Activated CD4-positive, alpha-beta memory T cell treated with anti-CD3 and anti-CD28 coated beads, Interleukin-2, amount 10 ng/mL, durations not matched to agents 7 days and 5 days (primary cell): Measurements from ENCODE around the gene SCTR. TPM values are rescaled to one million over a fixed set of nuclear protein-coding genes. Genes with fewer than 3 reads are reported as not detected.

Experiments used
- CTCF ChIA-PET: fragments of 350-600 bp; sonication (Branson Sonifier 250); formaldehyde crosslinking; loops from one replicate; lab custom pipeline; 2021; ENCODE audit warnings: antibody characterized with exemption, inconsistent platforms; lab: Charles Lee
- POLR2A ChIA-PET: fragments of 350-600 bp; sonication (Branson Sonifier 250); formaldehyde crosslinking; loops from one replicate; lab custom pipeline; 2021; ENCODE audit warnings: antibody characterized with exemption; lab: Charles Lee
- DNase-seq: peaks from one replicate; pipeline ENCODE4 v3.0.0-alpha.2; 2020
- H3K27ac Mint-ChIP-seq: one replicate; pipeline ENCODE4 v1.8.0; 2021; ENCODE audit warnings: mild to moderate bottlenecking, mixed read lengths
- H3K27me3 Mint-ChIP-seq: one replicate; pipeline ENCODE4 v1.8.0; 2021; ENCODE audit warnings: mixed read lengths
- H3K36me3 Mint-ChIP-seq: one replicate; pipeline ENCODE4 v1.8.0; 2021; ENCODE audit warnings: low read depth, mixed read lengths
- H3K4me1 Mint-ChIP-seq: one replicate; pipeline ENCODE4 v1.8.0; 2021; ENCODE audit warnings: mixed read lengths
- H3K4me3 Mint-ChIP-seq: one replicate; pipeline ENCODE4 v1.8.0; 2021; ENCODE audit warnings: mild to moderate bottlenecking, mixed read lengths
- H3K9me3 Mint-ChIP-seq: one replicate; pipeline ENCODE4 v1.8.0; 2021; ENCODE audit warnings: mixed read lengths
- total RNA-seq, 2 experiments: library from RNA; stranded (reverse); gene quantifications; one replicate each; pipeline ENCODE4 v1.2.3, GENCODE V29; 2021

The SCTR gene
- total RNA-seq: not detected

- H3K36me3 Mint-ChIP-seq: no peaks in the 10 kb centered on the region
- POLR2A ChIA-PET: no interaction called here
- DNase-seq: no peak
- CTCF ChIA-PET: no interaction called here
- H3K4me1 Mint-ChIP-seq: no peaks in the 10 kb centered on the region
- H3K9me3 Mint-ChIP-seq: no peaks in the 10 kb centered on the region
- peaks cover 34% of the 10 kb centered on the region for H3K27me3 Mint-ChIP-seq
- no peak within 1 kb of the TSS for H3K4me3 Mint-ChIP-seq
- no peak within 1 kb of the TSS for H3K27ac Mint-ChIP-seq
Measured at GRCh38 chr2:119523952-119524694, at the start of gene SCTR. SCTR (minus strand) TSS chr2:119524483; CDS start chr2:119524226, 257 bp downstream.

GRCh38 chr2:119567292-119567691 lies 43.0 kb upstream of the SCTR start:
- CTCF ChIA-PET: no interaction called here
- Mint-ChIP-seq H3K4me3 (no peak overlapping the region), H3K27me3 (peaks cover 15% of the 10 kb centered on the region), H3K9me3 (no peaks in the 10 kb centered on the region), H3K27ac (no peak overlapping the region), H3K4me1 (no peaks in the 10 kb centered on the region), H3K36me3 (no peaks in the 10 kb centered on the region)
- DNase-seq: no peak
- POLR2A ChIA-PET: no interaction called here

GRCh38 chr2:119565481-119565880 lies 41.2 kb upstream of the SCTR start:
- POLR2A ChIA-PET: no interaction called here
- Mint-ChIP-seq H3K4me3 (no peak overlapping the region), H3K27ac (no peak overlapping the region), H3K4me1 (no peaks in the 10 kb centered on the region), H3K27me3 (peaks cover 15% of the 10 kb centered on the region), H3K9me3 (no peaks in the 10 kb centered on the region), H3K36me3 (no peaks in the 10 kb centered on the region)
- CTCF ChIA-PET: no interaction called here
- no peak for DNase-seq

GRCh38 chr2:119553687-119554344 lies 29.5 kb upstream of the SCTR start:
- no peaks in the 10 kb centered on the region for H3K4me1 Mint-ChIP-seq
- H3K36me3 Mint-ChIP-seq: no peaks in the 10 kb centered on the region
- H3K27ac Mint-ChIP-seq: no peak overlapping the region
- no peaks in the 10 kb centered on the region for H3K9me3 Mint-ChIP-seq
- H3K4me3 Mint-ChIP-seq: no peak overlapping the region
- ChIA-PET POLR2A (no interaction called here), CTCF (no interaction called here)
- DNase-seq: no peak
- peaks cover 12% of the 10 kb centered on the region for H3K27me3 Mint-ChIP-seq

GRCh38 chr2:119552902-119553301 lies 28.6 kb upstream of the SCTR start:
- H3K27ac Mint-ChIP-seq: no peak overlapping the region
- peaks cover 14% of the 10 kb centered on the region for H3K27me3 Mint-ChIP-seq
- H3K9me3 Mint-ChIP-seq: no peaks in the 10 kb centered on the region
- no peak for DNase-seq
- no peaks in the 10 kb centered on the region for H3K4me1 Mint-ChIP-seq
- CTCF ChIA-PET: no interaction called here
- POLR2A ChIA-PET: no interaction called here
- H3K4me3 Mint-ChIP-seq: no peak overlapping the region
- no peaks in the 10 kb centered on the region for H3K36me3 Mint-ChIP-seq

GRCh38 chr2:119550856-119551255 lies 26.6 kb upstream of the SCTR start:
- Mint-ChIP-seq H3K27ac (no peak overlapping the region), H3K27me3 (peaks cover 26% of the 10 kb centered on the region), H3K4me3 (no peak overlapping the region), H3K36me3 (no peaks in the 10 kb centered on the region), H3K9me3 (no peaks in the 10 kb centered on the region), H3K4me1 (no peaks in the 10 kb centered on the region)
- ChIA-PET POLR2A (no interaction called here), CTCF (no interaction called here)
- DNase-seq: no peak

- Mint-ChIP-seq H3K27me3 (peaks cover 29% of the 10 kb centered on the region), H3K36me3 (no peaks in the 10 kb centered on the region), H3K27ac (no peak overlapping the region), H3K4me3 (no peak overlapping the region), H3K9me3 (no peaks in the 10 kb centered on the region), H3K4me1 (no peaks in the 10 kb centered on the region)
- no peak for DNase-seq
- ChIA-PET POLR2A (no interaction called here), CTCF (no interaction called here)
Measured at GRCh38 chr2:119550346-119550745, 26.1 kb upstream of the SCTR start.

- POLR2A ChIA-PET: no interaction called here
- CTCF ChIA-PET: no interaction called here
- Mint-ChIP-seq H3K4me1 (no peaks in the 10 kb centered on the region), H3K27me3 (peaks cover 35% of the 10 kb centered on the region), H3K9me3 (no peaks in the 10 kb centered on the region), H3K27ac (no peak overlapping the region), H3K4me3 (no peak overlapping the region), H3K36me3 (no peaks in the 10 kb centered on the region)
- DNase-seq: no peak
Measured at GRCh38 chr2:119549241-119549640, 25.0 kb upstream of the SCTR start.

GRCh38 chr2:119548516-119549120 lies 24.3 kb upstream of the SCTR start:
- DNase-seq: no peak
- H3K27me3 Mint-ChIP-seq: peaks cover 37% of the 10 kb centered on the region
- no peaks in the 10 kb centered on the region for H3K36me3 Mint-ChIP-seq
- no peaks in the 10 kb centered on the region for H3K9me3 Mint-ChIP-seq
- POLR2A ChIA-PET: no interaction called here
- no peak overlapping the region for H3K4me3 Mint-ChIP-seq
- H3K4me1 Mint-ChIP-seq: peaks cover 4% of the 10 kb centered on the region
- no peak overlapping the region for H3K27ac Mint-ChIP-seq
- CTCF ChIA-PET: no interaction called here

- DNase-seq: no peak
- Mint-ChIP-seq H3K36me3 (no peaks in the 10 kb centered on the region), H3K9me3 (no peaks in the 10 kb centered on the region), H3K4me3 (no peak overlapping the region), H3K27me3 (peaks cover 38% of the 10 kb centered on the region), H3K27ac (no peak overlapping the region), H3K4me1 (peaks cover 4% of the 10 kb centered on the region)
- ChIA-PET CTCF (no interaction called here), POLR2A (no interaction called here)
Measured at GRCh38 chr2:119546447-119546767, 22.1 kb upstream of the SCTR start.

GRCh38 chr2:119545754-119546446 lies 21.6 kb upstream of the SCTR start:
- ChIA-PET POLR2A (no interaction called here), CTCF (no interaction called here)
- DNase-seq: no peak
- peaks cover 38% of the 10 kb centered on the region for H3K27me3 Mint-ChIP-seq
- H3K4me3 Mint-ChIP-seq: no peak overlapping the region
- no peaks in the 10 kb centered on the region for H3K9me3 Mint-ChIP-seq
- peaks cover 4% of the 10 kb centered on the region for H3K4me1 Mint-ChIP-seq
- no peaks in the 10 kb centered on the region for H3K36me3 Mint-ChIP-seq
- H3K27ac Mint-ChIP-seq: no peak overlapping the region

GRCh38 chr2:119544939-119545475 lies 20.7 kb upstream of the SCTR start:
- no peaks in the 10 kb centered on the region for H3K36me3 Mint-ChIP-seq
- H3K27ac Mint-ChIP-seq: no peak overlapping the region
- POLR2A ChIA-PET: no interaction called here
- peaks cover 38% of the 10 kb centered on the region for H3K27me3 Mint-ChIP-seq
- DNase-seq: no peak
- CTCF ChIA-PET: no interaction called here
- no peaks in the 10 kb centered on the region for H3K9me3 Mint-ChIP-seq
- no peak overlapping the region for H3K4me3 Mint-ChIP-seq
- H3K4me1 Mint-ChIP-seq: peaks cover 4% of the 10 kb centered on the region
